HG03064 (cell line): Measurements from ENCODE around the gene LRRTM4.

Experiments
- ATAC-seq: cut with Tn5 transposase; IDR thresholded peaks from one replicate; pipeline ENCODE4 v1.9.1; 2021; ENCODE audit warnings: low read depth; ENCODE audit not compliant: unreplicated experiment

The LRRTM4 gene

DNA sequence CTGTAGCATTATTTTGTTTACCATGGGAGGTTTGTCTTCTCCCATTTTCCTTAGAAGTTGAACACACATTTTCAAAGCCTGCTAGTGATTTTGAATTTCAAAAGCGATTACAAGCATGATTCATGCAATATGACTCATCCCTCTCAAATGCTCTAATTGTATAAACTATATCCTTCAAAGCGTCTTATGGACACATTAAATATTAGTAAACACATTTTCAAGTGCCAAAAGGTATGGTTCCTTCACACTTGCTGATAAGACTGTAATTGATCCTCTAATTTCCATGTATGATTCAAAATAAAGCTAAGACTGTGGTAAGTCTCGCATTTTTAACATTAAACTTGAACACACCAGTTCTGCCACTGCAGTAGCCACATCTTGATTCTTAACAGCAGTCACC lies 512.9 kb downstream of the LRRTM4 start:
- no peak for ATAC-seq

DNA sequence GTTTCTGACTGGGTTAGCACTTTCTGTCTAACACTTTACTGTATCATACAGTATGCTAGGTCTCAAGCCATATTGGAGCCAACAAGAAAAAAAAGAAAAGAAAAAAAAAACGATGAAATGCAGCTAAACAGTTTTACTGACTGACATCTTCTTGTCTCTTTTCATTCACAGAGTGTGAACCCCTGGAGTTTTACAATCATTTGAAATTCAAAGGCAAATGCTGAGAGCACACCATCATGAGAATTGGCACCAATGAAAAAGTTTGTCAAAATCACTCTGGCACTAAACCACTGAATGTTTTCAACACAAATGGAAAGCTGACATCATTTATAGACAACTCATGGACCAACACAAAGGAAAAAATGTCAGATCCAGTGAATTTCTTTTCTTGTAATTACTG lies 513.3 kb downstream of the LRRTM4 start:
- no peak for ATAC-seq

DNA sequence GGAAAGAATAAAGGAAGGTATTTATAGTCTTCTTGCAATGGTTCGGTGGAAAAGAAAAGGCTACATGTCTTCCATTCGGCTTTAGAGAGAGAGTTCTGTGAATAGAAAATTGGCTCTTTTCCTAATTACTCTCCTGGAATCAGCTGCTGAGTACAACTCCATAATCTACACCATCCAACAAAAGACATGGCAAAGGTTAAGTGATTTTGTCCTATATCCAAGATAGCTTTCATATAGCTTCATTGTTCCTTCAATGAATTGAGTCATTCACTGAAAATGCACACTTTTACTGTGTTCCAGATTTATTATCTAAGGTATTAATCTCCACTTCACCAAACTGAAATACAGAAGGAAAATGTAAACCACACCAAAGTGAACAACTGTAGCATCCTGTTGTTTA lies 514.5 kb downstream of the LRRTM4 start:
- ATAC-seq = no peak

DNA sequence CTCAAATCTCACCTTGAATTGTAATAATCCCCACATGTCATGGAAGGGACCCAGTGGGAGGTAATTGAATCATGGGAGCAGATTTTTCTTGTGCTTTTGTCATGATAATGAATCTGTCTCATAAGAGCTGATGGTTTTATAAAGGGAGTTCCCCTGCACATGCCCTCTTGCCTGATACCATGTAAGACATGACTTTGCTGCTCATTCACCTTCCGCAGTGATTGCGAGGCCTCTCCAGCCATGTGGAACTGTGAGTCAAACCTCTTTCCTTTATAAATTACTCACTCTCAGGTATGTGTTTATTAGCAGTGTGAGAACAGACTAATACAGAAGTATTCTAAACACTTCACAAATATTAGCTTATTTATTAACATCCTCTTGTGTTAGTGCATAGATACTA lies 516.7 kb downstream of the LRRTM4 start:
- ATAC-seq = no peak

DNA sequence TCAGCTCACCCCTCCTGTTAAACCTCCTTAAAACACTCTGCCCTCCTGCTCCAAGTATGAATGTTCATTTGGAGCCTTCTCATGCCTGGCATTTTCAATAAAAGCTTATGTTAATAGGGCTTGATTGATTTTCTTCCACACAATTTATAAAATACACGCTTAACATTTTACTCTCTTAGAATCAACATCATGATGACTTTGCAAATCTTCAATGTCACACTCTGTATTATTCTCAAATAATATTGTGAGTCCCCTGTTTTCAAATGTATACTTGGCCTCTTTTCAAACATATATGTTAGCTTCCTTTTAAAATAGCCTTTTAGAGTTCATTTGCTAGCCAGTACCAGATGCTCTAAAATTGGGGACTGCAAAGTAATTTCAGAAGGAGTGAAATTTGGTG lies 520.3 kb downstream of the LRRTM4 start:
- no peak for ATAC-seq

DNA sequence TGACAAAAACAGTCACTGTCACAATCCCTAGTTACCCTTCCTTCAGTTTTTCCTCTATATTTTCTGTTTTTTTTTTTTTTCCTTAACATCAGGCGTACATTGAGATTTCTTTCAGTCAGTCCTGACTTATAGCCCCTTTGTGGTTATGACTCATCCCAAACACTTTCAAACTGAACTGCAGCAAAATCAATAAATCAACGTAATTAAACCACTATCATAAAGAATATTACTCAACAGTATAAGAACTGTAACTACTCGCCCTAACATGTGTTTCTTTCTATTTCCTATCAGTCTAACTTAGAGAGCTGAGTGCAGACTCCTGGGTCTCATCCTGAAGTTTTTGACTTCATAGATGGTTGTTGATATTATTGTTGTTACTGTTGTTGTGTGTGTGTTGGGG lies 523.5 kb downstream of the LRRTM4 start:
- no peak for ATAC-seq

DNA sequence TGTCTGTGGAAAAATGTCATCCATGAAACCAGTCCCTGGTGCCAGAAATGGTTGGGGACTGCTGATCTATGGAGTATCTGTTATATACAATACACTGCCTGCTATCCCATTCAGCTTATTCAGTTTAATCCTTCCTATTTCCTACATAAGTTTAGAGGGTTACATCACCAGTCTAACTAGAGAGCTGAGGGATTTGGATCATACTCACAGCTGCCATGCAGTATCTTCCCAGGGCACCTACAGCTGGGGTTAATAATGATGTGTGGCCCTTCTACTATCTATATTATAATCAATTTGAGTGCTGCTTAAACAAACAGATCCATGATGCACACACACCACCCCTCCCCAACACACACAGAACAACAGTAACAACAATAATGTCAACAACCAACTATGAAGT lies 524.0 kb downstream of the LRRTM4 start:
- ATAC-seq = no peak

DNA sequence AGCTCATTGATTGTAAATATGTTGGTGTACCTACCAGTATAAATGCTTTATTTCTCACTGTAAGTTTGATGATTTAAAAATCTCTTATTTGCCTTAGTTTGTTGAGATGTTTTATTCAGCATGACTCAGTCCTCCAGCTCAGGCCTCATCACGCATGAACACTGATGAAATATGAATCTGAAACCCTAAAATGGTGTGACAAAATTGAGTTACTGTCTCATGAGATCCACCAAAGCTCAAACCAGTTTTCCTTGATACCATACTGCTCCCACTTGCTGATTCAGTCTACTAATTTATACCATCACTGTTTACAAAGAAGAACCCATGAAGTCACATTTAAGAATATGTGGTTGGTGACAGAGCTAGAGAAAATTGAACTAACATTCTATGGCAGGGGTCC lies 524.9 kb downstream of the LRRTM4 start:
- ATAC-seq = no peak

DNA sequence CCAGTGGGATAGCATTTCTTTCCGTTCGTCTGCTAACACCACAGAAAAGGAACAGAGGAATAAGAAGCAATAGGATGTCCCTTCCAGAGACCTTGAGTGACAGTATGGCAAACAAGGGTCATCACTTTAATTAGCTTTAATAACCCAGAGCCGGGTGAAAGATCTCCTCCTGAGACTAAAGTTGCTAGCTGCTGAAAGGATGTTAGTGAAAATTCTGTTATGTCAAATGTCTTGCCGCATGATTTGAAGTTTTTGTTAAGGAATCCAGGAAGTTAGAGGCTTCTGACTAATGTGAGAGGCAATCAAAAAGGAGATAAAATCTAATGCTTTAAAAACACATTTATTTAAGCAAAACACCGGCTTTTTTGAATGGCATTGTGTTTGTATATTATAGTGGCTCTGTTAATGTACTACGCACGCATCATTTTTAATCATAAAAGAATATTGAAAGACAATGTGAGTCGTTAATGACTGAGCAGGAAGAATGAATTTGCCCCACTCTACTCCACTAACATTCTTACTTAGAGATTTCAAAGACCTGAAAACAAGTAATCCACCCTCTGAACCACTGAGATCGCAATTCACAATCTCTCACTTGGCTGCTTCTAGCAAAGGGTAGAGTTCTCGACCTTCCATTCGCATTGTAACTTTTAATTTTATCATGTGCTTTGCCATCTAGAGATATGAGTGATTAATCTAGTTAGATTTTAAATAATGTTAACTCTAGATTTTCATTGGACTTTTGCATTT lies 536.6 kb downstream of the LRRTM4 start:
- no peak for ATAC-seq

DNA sequence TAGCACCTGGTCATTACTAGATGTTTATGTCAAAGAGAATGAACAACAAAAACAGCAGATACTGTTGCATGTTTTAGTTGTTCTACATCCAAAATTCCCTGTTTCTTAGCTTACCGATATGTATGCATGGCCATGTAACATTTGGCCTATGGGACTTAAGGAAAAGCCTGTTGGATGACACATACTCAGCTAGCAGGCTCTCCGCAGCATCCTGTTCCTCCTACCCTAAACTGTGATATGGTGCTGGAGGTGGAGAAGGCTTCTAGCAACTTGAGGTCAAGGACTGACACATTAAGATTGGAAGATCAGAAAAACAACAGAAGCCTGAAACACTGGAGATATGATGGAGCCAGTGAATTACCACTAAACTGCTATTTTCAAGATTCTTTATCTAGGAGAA lies 537.8 kb downstream of the LRRTM4 start:
- ATAC-seq = no peak

DNA sequence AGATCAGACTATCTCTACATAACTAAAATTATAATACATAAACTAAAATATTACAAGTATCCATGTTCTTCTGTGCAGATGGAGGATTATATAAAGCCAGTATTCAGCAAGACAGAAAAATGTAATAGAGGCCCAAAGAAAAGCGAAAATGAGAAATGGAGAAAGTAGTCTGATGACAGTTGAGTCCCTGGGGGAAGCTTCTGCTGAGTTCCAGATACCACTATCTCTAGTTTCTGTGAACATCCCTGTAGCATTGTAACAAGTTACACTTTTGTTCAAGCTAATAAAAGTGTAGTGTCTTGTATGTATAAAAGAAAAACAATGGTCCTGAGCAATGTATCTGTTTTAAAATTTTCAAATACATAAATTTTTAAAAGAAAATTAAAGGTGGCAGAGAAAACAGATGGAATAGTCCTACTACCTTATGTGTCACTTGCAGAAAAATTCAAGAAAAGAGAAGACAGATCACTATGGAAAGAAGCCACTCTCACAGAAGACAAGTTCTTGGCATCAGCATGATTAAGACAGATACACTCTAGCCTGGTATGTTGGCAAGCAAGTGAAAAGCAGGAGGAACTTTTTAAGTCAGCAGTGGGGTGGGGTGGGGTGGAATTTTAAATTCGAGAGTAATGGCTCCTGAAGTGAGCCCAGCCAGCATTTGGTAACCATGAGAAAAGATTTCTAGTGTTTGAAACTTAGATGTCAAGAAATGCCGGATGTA lies 541.9 kb downstream of the LRRTM4 start:
- ATAC-seq = no peak

DNA sequence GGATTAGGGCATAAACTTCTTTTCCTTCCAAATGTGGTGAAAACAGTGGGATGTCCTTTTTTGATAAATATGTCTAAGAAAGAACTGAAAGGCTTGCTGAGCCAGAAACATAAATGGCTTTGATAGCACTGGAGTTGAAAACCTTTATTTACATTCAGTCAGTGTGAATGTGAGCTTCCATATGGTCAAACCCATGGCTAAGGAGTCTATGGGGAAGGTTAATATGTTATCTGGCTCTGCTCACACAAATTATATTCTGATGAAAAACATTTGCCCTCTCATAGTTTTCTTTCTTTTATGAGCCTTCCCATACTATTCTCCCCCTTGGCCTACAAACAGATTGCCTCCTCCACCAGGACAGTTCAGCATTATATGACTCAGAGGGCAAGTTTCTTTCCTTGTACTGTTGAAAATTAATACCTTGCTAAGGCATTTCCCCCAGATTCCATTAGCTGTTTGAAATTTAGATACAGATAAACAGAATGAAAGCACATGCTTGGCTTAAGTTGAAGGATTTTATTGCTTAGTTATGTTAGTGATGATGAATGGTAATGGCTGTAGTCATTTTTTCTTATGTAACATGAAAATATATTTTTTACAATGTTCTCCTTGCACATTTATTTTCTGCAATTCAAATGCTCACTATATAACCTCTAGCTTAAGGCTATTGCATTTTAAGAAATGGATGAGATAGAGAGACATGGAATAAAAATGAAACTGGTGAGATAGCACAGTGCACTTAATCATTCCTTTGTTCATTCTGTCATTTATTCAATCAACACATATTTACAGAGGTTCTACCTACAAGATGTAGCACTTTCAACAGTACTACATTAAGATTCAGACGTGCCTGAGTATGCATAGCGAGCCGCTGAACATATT lies 544.1 kb downstream of the LRRTM4 start:
- ATAC-seq = no peak

DNA sequence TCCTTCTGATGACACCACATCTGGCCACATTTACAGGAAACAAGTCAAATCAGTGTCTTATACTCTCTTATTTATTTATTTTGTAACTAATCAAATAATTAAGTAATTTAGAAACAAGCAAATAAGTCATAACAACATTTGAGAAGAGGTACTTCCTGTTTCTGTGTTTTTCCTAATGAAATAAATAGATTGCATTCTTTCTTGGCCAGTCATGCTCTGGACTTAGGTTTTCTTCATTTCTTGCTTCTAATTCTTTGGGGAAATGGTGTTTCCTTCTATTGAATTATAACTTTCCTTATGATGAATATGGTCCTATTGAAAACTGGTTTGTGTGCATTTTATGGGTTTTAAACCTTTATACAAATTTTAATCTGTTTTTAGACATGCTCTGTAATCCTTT lies 546.4 kb downstream of the LRRTM4 start:
- no peak for ATAC-seq

DNA sequence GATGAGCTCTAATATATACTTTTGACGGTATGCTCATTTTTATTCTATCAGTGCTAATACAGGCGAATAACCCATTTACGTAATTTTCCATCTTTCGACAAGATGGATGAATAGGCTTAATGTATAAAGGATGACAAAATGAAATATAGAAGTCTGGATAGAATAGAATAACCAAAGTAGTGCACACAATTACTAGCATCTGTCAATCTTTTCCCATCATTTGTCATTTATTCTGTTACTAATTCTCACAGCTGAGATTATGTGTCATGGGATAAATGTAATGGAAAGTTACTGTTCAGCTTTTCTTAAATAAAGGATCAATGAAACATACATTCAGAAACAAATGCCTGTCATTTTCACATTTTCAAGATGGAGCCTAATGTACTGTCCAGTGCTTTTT lies 548.6 kb downstream of the LRRTM4 start:
- ATAC-seq = no peak

DNA sequence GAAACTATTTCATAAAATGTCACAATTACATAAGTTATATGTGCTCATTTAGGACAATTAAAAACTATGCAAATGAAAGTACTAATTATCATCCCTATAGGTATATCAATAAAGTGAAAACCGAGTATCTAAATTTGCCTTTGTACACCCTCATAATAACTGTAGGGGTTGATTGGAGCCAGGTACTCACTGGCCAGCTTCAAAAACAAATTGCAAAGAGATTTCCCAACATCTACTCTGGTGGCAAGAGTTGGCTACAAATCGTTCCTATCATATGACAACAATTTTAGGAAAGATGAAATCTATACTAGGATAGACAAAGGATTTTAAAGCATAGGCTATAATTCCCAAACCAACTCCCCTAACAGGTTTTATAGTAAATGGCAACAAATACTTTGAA lies 556.4 kb downstream of the LRRTM4 start:
- ATAC-seq = no peak

DNA sequence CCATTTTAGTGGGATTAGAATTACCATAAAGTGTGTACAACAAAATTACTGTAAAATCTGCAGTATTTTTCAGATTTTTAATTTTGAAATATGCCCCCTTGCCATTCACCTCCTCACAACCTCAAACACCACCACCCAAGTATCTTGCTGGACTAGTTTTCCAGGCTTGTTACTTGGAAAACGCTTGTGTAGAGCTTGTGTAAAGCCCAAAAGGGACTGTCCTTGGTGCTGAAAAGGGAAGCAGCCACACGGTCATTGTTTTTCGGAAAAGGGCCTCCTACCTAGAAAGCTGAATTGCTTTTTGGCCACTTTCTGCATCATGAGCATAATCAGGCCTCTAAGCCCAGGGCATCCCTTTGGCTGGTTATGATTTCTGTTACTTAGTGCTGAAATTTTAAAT lies 563.4 kb downstream of the LRRTM4 start:
- no peak for ATAC-seq

DNA sequence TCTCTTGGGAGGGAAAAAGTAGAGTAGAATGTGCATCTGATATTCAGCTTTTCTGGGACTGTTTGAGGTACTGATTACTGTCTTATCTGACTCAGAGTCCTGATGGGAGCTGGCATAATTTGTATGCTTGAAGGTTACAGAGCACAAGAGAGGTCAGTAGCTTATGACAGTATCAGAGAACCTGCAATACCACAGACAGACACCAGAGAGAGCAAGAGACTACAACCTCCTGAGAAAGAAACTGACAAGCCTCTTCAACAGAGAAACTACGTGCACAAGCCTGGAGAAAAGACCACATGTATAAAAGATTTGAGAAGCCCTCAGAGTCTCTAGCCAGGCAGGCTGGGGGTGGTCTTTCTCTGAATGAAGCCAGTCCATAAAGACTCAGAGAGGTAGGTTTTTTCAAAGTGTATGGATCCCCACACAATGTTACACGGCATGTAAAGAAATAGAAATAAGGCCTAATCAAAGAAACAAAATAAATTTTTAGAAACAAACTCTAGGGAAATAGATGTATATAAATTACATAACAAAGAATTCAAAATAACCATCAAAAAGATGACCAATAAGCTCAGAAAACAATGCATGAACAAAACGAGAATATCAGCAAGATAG lies 568.3 kb downstream of the LRRTM4 start:
- peak; percentile 63 for ATAC-seq

DNA sequence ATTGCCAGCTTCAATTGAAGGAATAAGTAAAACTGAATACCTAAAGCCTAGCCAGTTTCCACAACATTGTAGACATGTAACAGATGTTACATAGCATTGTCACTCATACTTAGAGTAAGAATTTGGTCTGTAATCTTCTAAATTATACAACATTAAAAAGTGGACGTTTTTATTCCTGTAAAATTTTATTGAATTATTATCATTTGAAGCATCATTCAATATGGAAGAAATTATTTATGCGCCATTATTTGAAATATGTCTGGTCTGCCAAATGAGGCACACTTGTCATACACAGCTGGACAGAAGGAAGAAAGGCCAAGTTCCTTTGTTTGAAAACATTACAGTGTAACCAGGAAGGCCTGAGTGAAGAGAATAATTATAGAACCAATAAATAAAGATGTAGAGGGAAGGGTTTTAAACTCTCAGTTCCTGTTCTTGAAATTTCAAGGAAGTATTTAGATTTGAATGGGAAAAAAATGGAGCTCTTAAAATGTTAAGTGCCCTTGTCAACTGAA lies 575.5 kb downstream of the LRRTM4 start:
- ATAC-seq = no peak

DNA sequence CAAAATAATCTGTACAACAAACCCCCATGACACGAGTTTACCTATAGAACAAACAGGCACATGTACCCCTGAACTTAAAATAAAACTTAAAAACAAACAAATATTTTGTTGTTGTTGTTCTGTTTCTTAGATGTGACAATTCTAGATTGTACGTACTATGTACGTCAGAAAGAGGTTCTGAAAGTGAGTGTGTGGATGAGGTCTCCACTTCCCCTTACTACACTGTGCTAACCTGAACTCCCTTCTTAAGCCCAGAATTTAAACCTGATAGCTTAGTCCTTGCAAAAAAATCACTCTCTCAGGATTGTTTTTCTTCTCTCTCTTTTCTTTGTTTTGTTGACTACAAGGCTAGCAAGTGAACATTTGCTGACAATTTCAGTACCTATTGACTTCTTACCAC lies 581.6 kb downstream of the LRRTM4 start:
- no peak for ATAC-seq

DNA sequence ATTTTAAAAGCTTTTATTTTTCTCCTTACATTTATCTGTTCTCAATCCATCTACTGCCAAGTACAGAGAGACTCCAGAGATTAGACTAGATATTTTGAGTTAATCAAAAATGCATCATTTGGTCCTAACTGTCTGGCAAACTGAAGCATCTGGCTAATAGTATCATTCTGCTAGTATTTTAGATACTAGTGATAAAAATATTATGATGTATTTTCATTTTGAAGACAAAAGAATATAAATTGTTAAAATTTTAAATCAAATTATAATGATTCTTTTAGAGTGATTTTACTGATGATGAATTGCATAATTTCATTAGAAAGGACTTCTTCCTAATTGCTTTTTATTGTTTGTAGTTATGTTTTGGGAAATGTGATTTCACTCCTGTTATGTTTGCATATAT lies 584.0 kb downstream of the LRRTM4 start:
- no peak for ATAC-seq

DNA sequence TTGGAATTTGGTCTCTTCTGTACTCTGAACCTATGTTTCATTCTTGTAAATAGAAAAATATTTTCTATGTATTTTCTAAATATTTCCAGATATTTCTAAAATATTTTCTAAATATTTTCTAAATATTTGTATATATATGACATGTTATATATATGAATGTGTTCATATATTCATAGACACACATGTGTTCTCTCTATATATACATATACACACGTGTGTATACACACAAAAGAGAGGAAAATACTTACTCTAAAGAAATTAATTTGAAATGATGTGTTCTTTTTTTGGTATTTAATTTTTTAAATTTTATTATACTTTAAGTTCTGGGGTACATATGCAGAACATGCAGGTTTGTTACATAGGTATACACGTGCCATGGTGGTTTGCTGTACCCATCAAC lies 589.6 kb downstream of the LRRTM4 start:
- no peak for ATAC-seq
